HEK293T (cell line): ENCODE results near the gene BIN1.

Experiments used
- ELF4 ChIP-seq: fragments of 450-650 bp; IDR thresholded peaks from 2 replicates; pipeline ENCODE4 v1.6.1; 2017; ENCODE audit warnings: antibody characterized with exemption
- SP1 ChIP-seq: fragments of 450-650 bp; IDR thresholded peaks from 2 replicates; pipeline ENCODE4 v1.6.1; 2017
- SUZ12 ChIP-seq: fragments of 450-650 bp; IDR thresholded peaks from 2 replicates; pipeline ENCODE4 v1.6.1; 2016; ENCODE audit warnings: mild to moderate bottlenecking
- ZNF384 ChIP-seq: fragments of 450-650 bp; IDR thresholded peaks from 2 replicates; pipeline ENCODE4 v1.6.1; 2016

DNA sequence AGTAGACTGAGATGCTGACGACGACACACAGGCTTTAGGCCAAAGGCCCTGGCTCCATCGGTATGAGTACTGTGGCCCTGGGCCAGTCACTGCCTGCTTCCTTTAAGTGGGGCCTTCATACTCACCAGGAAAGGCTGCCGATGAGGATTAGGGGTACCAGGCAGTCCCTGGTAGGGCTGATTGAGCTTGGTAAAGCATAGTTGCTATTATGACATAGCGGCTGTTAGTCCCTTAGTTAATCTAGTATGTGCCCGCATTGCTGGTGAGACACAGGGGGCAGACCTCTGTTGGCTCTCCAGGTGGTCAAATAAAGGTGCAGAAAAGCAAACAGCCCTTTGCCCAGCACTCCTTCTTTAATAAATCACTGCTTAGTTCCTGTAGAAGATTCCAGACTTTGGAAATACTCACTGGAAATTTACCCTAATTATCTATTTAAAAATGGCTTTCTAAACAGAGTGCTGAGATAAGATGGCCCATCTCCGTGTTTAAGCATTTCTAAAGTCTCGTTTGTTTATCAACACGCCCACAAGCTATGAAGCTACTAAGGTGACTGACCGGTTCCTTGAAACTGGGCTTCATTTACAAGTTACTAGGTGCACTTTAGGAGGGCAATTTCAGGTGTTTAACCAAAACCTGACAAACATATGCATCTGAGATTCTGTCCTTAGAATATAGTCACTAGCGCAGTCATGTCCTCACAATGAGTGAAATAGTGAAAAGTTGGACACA, 8.7 kb upstream of the BIN1 start:
- no peak for TF ChIP-seq ELF4
- TF ChIP-seq SUZ12, result no peak
- TF ChIP-seq SP1, result no peak
- TF ChIP-seq ZNF384, result no peak
